Parathyroid adenoma (tissue), 2 donors: Measurements from ENCODE around the gene TMEM154.

Experiments
- H2AFZ ChIP-seq: fragments of 300-600 bp; sonication (generic); one replicate; pipeline ENCODE4 v1.7.0; 2017; ENCODE audit warnings: antibody characterized with exemption, mild to moderate bottlenecking
- H3K27ac ChIP-seq: fragments of 300-600 bp; sonication (generic); one replicate; pipeline ENCODE4 v1.7.0; 2017
- H3K27me3 ChIP-seq: fragments of 300-600 bp; sonication (generic); one replicate; pipeline ENCODE4 v1.7.0; 2017; ENCODE audit warnings: low read length; ENCODE audit not compliant: control insufficient read depth, insufficient read depth
- H3K36me3 ChIP-seq: fragments of 300-600 bp; sonication (generic); one replicate; pipeline ENCODE4 v1.7.0; 2017; ENCODE audit warnings: low read length; ENCODE audit not compliant: control insufficient read depth, insufficient read depth
- H3K4me1 ChIP-seq: fragments of 300-600 bp; sonication (generic); one replicate; pipeline ENCODE4 v1.7.0; 2017; ENCODE audit warnings: control low read depth
- H3K4me2 ChIP-seq: fragments of 300-600 bp; sonication (generic); one replicate; pipeline ENCODE4 v1.7.0; 2017; ENCODE audit warnings: low read length
- H3K4me3 ChIP-seq: fragments of 300-600 bp; sonication (generic); one replicate; pipeline ENCODE4 v1.7.0; 2017; ENCODE audit warnings: low read depth, low read length
- H3K79me2 ChIP-seq: fragments of 300-600 bp; sonication (generic); one replicate; pipeline ENCODE4 v1.7.0; 2017; ENCODE audit warnings: control low read depth
- H3K9ac ChIP-seq: fragments of 300-600 bp; sonication (generic); one replicate; pipeline ENCODE4 v1.7.0; 2017; ENCODE audit warnings: mild to moderate bottlenecking
- H3K9me3 ChIP-seq: fragments of 300-600 bp; sonication (generic); one replicate; pipeline ENCODE4 v1.7.0; 2017; ENCODE audit warnings: low read length; ENCODE audit not compliant: control insufficient read depth
- CTCF ChIP-seq: fragments of 300-600 bp; sonication (generic); IDR thresholded peaks from one replicate; pipeline ENCODE4 v1.7.0; 2017; ENCODE audit warnings: antibody characterized with exemption, mild to moderate bottlenecking
- donor health status: primary hyperparathyroidism.

TMEM154 gene

DNA sequence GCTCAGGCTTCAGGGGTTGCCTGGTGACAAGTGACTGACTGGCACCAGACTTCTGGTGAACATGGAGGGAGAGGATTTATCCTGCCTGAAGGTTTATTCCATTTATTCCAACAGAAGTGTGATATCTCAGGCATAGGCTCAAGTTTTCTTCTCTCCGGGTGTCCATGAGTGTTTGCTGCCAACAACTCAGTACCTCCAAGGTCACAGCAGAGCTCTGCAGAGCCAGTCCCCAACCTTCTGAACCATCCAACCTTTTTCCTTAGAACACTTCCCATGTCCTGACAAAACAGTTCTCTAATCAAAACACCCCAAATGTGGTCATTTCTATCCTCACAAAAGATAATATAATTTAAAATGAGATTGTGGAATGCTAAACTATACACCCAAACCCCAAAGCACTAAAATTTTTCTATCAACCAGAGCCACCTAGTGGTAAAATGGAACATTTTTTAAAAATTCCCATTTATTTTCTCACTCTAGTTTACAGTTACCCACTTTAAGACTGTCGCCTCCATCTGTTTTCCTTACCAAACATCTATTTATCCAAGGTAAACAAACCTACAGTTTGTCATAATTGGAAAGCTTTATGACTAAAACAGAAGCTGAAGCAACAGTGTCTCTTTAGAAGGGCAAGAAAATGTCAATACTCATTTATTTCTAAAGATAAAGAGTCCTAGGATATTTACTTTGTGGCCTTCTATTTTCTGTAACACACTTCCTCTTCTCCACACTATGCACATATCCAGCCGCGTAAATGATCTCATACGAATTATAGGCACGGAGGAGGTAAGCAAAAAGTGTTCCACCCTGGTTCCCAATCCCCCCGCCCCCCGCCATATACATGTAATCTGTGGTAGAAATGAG is 39.5 kb downstream of the TMEM154 start:
- Histone ChIP-seq H3K9me3 (no peaks in the 10 kb centered on the region), H3K27ac (no peak overlapping the region), H3K27me3 (no peaks in the 10 kb centered on the region), H3K36me3 (no peaks in the 10 kb centered on the region), H2AFZ (no peak overlapping the region), H3K4me1 (no peaks in the 10 kb centered on the region), H3K9ac (no peak overlapping the region), H3K4me3 (no peak overlapping the region), H3K79me2 (no peaks in the 10 kb centered on the region), H3K4me2 (no peak overlapping the region)
- peak; percentile 49 for TF ChIP-seq CTCF

- no peak overlapping the region for H3K4me3 ChIP-seq
- H3K9me3 ChIP-seq, result no peaks in the 10 kb centered on the region
- H2AFZ ChIP-seq, result no peak overlapping the region
- H3K4me2 ChIP-seq, result no peak overlapping the region
- no peaks in the 10 kb centered on the region for H3K36me3 ChIP-seq
- no peaks in the 10 kb centered on the region for H3K79me2 ChIP-seq
- H3K9ac ChIP-seq, result no peak overlapping the region
- no peak for TF ChIP-seq CTCF
- no peaks in the 10 kb centered on the region for H3K4me1 ChIP-seq
- H3K27me3 ChIP-seq, result no peaks in the 10 kb centered on the region
- H3K27ac ChIP-seq, result no peak overlapping the region
Measured at GRCh38 chr4:152635851-152636250, 43.9 kb downstream of the TMEM154 start.

GRCh38 chr4:152634110-152634760 is 45.6 kb downstream of the TMEM154 start:
- no peaks in the 10 kb centered on the region for H3K27me3 ChIP-seq
- H3K27ac ChIP-seq, result no peak overlapping the region
- H3K4me1 ChIP-seq, result no peaks in the 10 kb centered on the region
- no peak overlapping the region for H2AFZ ChIP-seq
- no peak overlapping the region for H3K4me2 ChIP-seq
- H3K9ac ChIP-seq, result no peak overlapping the region
- no peaks in the 10 kb centered on the region for H3K9me3 ChIP-seq
- TF ChIP-seq CTCF, result no peak
- no peaks in the 10 kb centered on the region for H3K36me3 ChIP-seq
- H3K79me2 ChIP-seq, result no peaks in the 10 kb centered on the region
- H3K4me3 ChIP-seq, result no peak overlapping the region

- no peak overlapping the region for H3K9ac ChIP-seq
- no peaks in the 10 kb centered on the region for H3K79me2 ChIP-seq
- TF ChIP-seq CTCF, result no peak
Measured at GRCh38 chr4:152633118-152633517, 46.7 kb downstream of the TMEM154 start.

More at GRCh38 chr4:152633118-152633517, 46.7 kb downstream of the TMEM154 start:
- Histone ChIP-seq H3K27me3 (no peaks in the 10 kb centered on the region), H3K27ac (no peak overlapping the region), H3K4me1 (no peaks in the 10 kb centered on the region), H3K36me3 (no peaks in the 10 kb centered on the region), H3K4me3 (no peak overlapping the region), H2AFZ (no peak overlapping the region), H3K4me2 (no peak overlapping the region), H3K9me3 (no peaks in the 10 kb centered on the region)
